HFFc6 (cell line): ENCODE results near the gene MAN1A1. TPM values are rescaled to one million over a fixed set of nuclear protein-coding genes. Genes with fewer than 3 reads are reported as not detected.

Source experiments
- DNase-seq: peaks from one replicate; pipeline ENCODE4 v3.0.0-alpha.2; 2018
- H3K27ac Mint-ChIP-seq: 2 replicates; pipeline ENCODE4 v1.8.0; 2020; ENCODE audit warnings: mild to moderate bottlenecking, mixed read lengths
- H3K27me3 Mint-ChIP-seq: 2 replicates; pipeline ENCODE4 v1.8.0; 2021; ENCODE audit warnings: mild to moderate bottlenecking, moderate library complexity, mixed read lengths; ENCODE audit not compliant: insufficient read depth
- H3K36me3 Mint-ChIP-seq: 2 replicates; pipeline ENCODE4 v1.8.0; 2021; ENCODE audit warnings: low read depth, mixed read lengths
- H3K4me1 Mint-ChIP-seq: 2 replicates; pipeline ENCODE4 v1.8.0; 2020; ENCODE audit warnings: low read depth, mixed read lengths
- H3K4me3 Mint-ChIP-seq: 2 replicates; pipeline ENCODE4 v1.8.0; 2020; ENCODE audit warnings: mild to moderate bottlenecking, moderate library complexity, mixed read lengths
- H3K9me3 Mint-ChIP-seq: 2 replicates; pipeline ENCODE4 v1.8.0; 2020; ENCODE audit warnings: mild to moderate bottlenecking, mixed read lengths
- CTCF ChIP-seq: fragments of 200-600 bp; sonication (generic); IDR thresholded peaks from 2 replicates; pipeline ENCODE4 v1.5.0; 2021; ENCODE audit warnings: antibody characterized with exemption, mild to moderate bottlenecking
- total RNA-seq, 6 experiments: library from RNA; stranded (reverse); fragmentation: NEBNext Ultra II Directional; extraction: Animal tissue kit (Norgen Biotek cat#: 25700); gene quantifications; 2 replicates in 1 of 6; 3 replicates in 5 of 6; pipeline ENCODE4 v1.2.3, GENCODE V29; 2021

Gene MAN1A1
- total RNA-seq, 6 experiments from 2014 or later: 0.12 to 0.64 (median 0.16) TPM

GRCh38 chr6:119247504-119247903 lies 102.1 kb downstream of the MAN1A1 start:
- Mint-ChIP-seq H3K9me3 (peaks cover 16% of the 10 kb centered on the region; the same call in 1 of the 2 replicates), H3K4me1 (no peaks in the 10 kb centered on the region)

GRCh38 chr6:119243657-119244056 lies 105.9 kb downstream of the MAN1A1 start:
- Mint-ChIP-seq H3K4me1 (no peaks in the 10 kb centered on the region), H3K36me3 (no peaks in the 10 kb centered on the region), H3K27ac (no peak overlapping the region), H3K9me3 (no peaks in the 10 kb centered on the region), H3K4me3 (no peak overlapping the region), H3K27me3 (no peaks in the 10 kb centered on the region)
- TF ChIP-seq CTCF: no peak
- no peak for DNase-seq

More at GRCh38 chr6:119247504-119247903, 102.1 kb downstream of the MAN1A1 start:
- no peak for TF ChIP-seq CTCF
- no peak overlapping the region for H3K27ac Mint-ChIP-seq
- DNase-seq: no peak
- no peaks in the 10 kb centered on the region; the same call in 1 of the 2 replicates for H3K27me3 Mint-ChIP-seq
- H3K36me3 Mint-ChIP-seq: no peaks in the 10 kb centered on the region
- no peak overlapping the region for H3K4me3 Mint-ChIP-seq

- no peaks in the 10 kb centered on the region for H3K4me1 Mint-ChIP-seq
- no peak overlapping the region for H3K27ac Mint-ChIP-seq
- H3K4me3 Mint-ChIP-seq: no peak overlapping the region
- H3K9me3 Mint-ChIP-seq: no peaks in the 10 kb centered on the region
- no peak for DNase-seq
- H3K27me3 Mint-ChIP-seq: no peaks in the 10 kb centered on the region
- no peak for TF ChIP-seq CTCF
- H3K36me3 Mint-ChIP-seq: no peaks in the 10 kb centered on the region
Observed at GRCh38 chr6:119243037-119243436, 106.5 kb downstream of the MAN1A1 start.

- no peaks in the 10 kb centered on the region for H3K27me3 Mint-ChIP-seq
- no peaks in the 10 kb centered on the region for H3K36me3 Mint-ChIP-seq
- H3K9me3 Mint-ChIP-seq: peaks cover 9% of the 10 kb centered on the region
- H3K4me1 Mint-ChIP-seq: no peaks in the 10 kb centered on the region
- H3K27ac Mint-ChIP-seq: no peak overlapping the region
- TF ChIP-seq CTCF: no peak
- no peak overlapping the region for H3K4me3 Mint-ChIP-seq
- DNase-seq: no peak
Observed at GRCh38 chr6:119241540-119242309, 107.8 kb downstream of the MAN1A1 start.

DNA sequence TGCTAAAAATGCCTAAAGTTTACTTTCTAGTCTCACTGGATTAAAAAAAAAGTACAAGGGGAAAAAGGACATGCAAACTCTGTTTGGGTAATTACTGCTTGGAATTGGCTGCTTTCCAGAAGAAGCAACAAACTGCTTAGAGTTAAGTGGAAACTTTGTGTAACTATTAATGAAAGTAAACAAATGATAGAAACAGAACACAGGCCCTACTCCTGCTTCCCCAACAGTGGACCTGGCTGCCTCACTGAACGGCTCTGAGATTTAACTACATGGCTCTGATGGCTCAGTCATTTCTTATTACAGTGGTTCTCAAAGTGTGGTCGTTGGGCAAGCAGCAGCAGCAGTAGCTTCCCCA lies 108.5 kb downstream of the MAN1A1 start:
- H3K9me3 Mint-ChIP-seq: peaks cover 12% of the 10 kb centered on the region
- DNase-seq: no peak
- no peak overlapping the region for H3K4me3 Mint-ChIP-seq
- no peaks in the 10 kb centered on the region for H3K4me1 Mint-ChIP-seq
- H3K27ac Mint-ChIP-seq: no peak overlapping the region
- no peaks in the 10 kb centered on the region for H3K27me3 Mint-ChIP-seq
- TF ChIP-seq CTCF: no peak
- no peaks in the 10 kb centered on the region for H3K36me3 Mint-ChIP-seq
